ENCODE results near the gene SERPINA4. TPM values are rescaled to one million over a fixed set of nuclear protein-coding genes. Genes with fewer than 3 reads are reported as not detected.

The SERPINA4 gene
- polyA plus RNA-seq, 1 donor from 2014 or later: not detected

- no peaks in the 10 kb centered on the region for H3K27me3 ChIP-seq (ENCODE audit: insufficient read depth, low read depth, low read length)
- no peaks in the 10 kb centered on the region for H3K79me2 ChIP-seq (replicated peaks; ENCODE audit: insufficient read depth, low read length)
- H3K4me2 ChIP-seq (ENCODE audit: low read length): no peak within 1 kb of the TSS
- H3K9me3 ChIP-seq (ENCODE audit: low read length): no peaks in the 10 kb centered on the region
- no peaks in the 10 kb centered on the region for H3K9me2 ChIP-seq (ENCODE audit: insufficient read depth, low read length)
- no peak within 1 kb of the TSS for H3K4me3 ChIP-seq (ENCODE audit: low read length)
- no peak within 1 kb of the TSS for H3K27ac ChIP-seq (ENCODE audit: low read length)
- H4K20me1 ChIP-seq (ENCODE audit: insufficient read depth): no peaks in the 10 kb centered on the region
- H3K9ac ChIP-seq (ENCODE audit: low read length): no peak within 1 kb of the TSS
- no peaks in the 10 kb centered on the region for H3F3A ChIP-seq (ENCODE audit: insufficient read depth, low read length, poor library complexity, severe bottlenecking)
- no peaks in the 10 kb centered on the region for H3K36me3 ChIP-seq (ENCODE audit: insufficient read depth, low read length)
- TF ChIP-seq EZH2 (IDR thresholded peaks at IDR 0.05; ENCODE audit: borderline replicate concordance, insufficient read depth, low read length, poor library complexity, severe bottlenecking) (no peak), TAF1 (IDR thresholded peaks at IDR 0.05; ENCODE audit: low read depth) (no peak), REST (IDR thresholded peaks at IDR 0.05; ENCODE audit: borderline replicate concordance) (no peak), POLR2AphosphoS5 (IDR thresholded peaks at IDR 0.05) (no peak), RAD21 (conservative IDR thresholded peaks at IDR 0.05) (no peak), MXI1 (conservative IDR thresholded peaks at IDR 0.05; ENCODE audit: poor library complexity, severe bottlenecking) (no peak), SMC3 (conservative IDR thresholded peaks at IDR 0.05; ENCODE audit: poor library complexity) (no peak), EP300 (conservative IDR thresholded peaks at IDR 0.05; ENCODE audit: poor library complexity, severe bottlenecking) (no peak)
- TF ChIP-seq, protein P1, sequence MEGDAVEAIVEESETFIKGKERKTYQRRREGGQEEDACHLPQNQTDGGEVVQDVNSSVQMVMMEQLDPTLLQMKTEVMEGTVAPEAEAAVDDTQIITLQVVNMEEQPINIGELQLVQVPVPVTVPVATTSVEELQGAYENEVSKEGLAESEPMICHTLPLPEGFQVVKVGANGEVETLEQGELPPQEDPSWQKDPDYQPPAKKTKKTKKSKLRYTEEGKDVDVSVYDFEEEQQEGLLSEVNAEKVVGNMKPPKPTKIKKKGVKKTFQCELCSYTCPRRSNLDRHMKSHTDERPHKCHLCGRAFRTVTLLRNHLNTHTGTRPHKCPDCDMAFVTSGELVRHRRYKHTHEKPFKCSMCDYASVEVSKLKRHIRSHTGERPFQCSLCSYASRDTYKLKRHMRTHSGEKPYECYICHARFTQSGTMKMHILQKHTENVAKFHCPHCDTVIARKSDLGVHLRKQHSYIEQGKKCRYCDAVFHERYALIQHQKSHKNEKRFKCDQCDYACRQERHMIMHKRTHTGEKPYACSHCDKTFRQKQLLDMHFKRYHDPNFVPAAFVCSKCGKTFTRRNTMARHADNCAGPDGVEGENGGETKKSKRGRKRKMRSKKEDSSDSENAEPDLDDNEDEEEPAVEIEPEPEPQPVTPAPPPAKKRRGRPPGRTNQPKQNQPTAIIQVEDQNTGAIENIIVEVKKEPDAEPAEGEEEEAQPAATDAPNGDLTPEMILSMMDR (IDR thresholded peaks at IDR 0.05; ENCODE audit: poor library complexity, severe bottlenecking): no peak
- no peak within 1 kb of the TSS for H2AFZ ChIP-seq (ENCODE audit: low read depth, low read length)
Observed at GRCh38 chr14:94612174-94612573, 50.9 kb downstream of the SERPINA4 start, which contains the start of gene SERPINA3. SERPINA3 (plus strand) TSS chr14:94612391; CDS start chr14:94614442, 2,051 bp downstream.

DNA sequence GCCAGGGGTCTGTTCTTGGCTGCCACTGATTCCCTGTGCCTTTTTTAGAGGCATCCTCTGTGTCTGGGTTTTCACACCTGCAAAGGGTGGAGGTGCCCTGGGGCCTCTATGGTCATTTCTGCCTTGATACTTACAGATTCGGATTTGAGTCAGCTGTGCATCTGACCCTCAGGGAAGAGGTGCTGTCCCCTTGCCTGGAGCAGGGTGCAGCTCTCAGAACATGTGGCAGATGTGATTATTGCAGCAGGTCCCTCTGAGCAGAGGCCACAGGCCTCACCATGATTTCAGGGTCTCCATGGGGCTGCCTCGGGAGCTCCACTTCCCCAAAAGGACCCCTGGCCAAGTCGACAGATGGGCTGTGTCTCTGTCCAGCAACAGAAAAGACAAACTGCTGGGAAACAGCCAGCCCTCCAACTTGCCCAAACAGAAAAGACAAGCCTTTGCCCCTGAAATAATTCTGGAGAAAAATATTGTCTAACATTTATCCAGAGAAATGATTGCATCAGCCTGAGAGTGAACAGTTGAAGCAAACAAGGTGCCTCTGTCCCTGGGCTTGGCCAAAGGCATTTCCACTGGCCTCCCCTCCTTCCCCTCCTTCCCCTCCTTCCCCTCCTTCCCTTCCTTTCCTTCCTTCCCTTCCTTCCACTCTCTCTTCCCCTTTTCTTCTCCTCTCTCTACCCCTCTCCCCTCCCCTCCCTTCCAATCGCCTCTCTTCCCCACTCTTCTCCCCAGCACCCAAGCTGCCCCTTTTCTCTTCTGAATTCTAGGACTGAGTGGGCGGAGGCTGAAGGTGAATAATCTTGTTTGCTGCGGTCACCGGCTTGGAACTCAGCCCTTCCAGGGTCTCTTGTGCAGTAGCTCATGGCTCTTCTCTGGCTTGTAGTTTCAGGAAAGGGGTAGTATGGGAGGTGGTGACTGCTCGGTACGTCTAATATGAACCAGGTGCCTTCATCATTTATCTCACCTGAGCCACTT, 51.6 kb downstream of the SERPINA4 start:
- H3K9me2 ChIP-seq (ENCODE audit: insufficient read depth, low read length): no peaks in the 10 kb centered on the region
- H3K36me3 ChIP-seq (ENCODE audit: insufficient read depth, low read length): no peaks in the 10 kb centered on the region
- no peaks in the 10 kb centered on the region for H3K79me2 ChIP-seq (replicated peaks; ENCODE audit: insufficient read depth, low read length)
- H3F3A ChIP-seq (ENCODE audit: insufficient read depth, low read length, poor library complexity, severe bottlenecking): no peaks in the 10 kb centered on the region
- H3K27ac ChIP-seq (ENCODE audit: low read length): no peak overlapping the region
- H4K20me1 ChIP-seq (ENCODE audit: insufficient read depth): no peaks in the 10 kb centered on the region
- no peaks in the 10 kb centered on the region for H3K27me3 ChIP-seq (ENCODE audit: insufficient read depth, low read depth, low read length)
- H3K9me3 ChIP-seq (ENCODE audit: low read length): no peaks in the 10 kb centered on the region
- no peak overlapping the region for H2AFZ ChIP-seq (ENCODE audit: low read depth, low read length)
- no peak overlapping the region for H3K4me2 ChIP-seq (ENCODE audit: low read length)
- TF ChIP-seq, protein P1 (IDR thresholded peaks at IDR 0.05; ENCODE audit: poor library complexity, severe bottlenecking): no peak
- no peak for TF ChIP-seq POLR2AphosphoS5 (IDR thresholded peaks at IDR 0.05)
- TF ChIP-seq EP300 (conservative IDR thresholded peaks at IDR 0.05; ENCODE audit: poor library complexity, severe bottlenecking): no peak
- no peak for TF ChIP-seq TAF1 (IDR thresholded peaks at IDR 0.05; ENCODE audit: low read depth)
- no peak for TF ChIP-seq SMC3 (conservative IDR thresholded peaks at IDR 0.05; ENCODE audit: poor library complexity)
- TF ChIP-seq RAD21 (conservative IDR thresholded peaks at IDR 0.05): no peak
- TF ChIP-seq EZH2 (IDR thresholded peaks at IDR 0.05; ENCODE audit: borderline replicate concordance, insufficient read depth, low read length, poor library complexity, severe bottlenecking): no peak
- TF ChIP-seq MXI1 (conservative IDR thresholded peaks at IDR 0.05; ENCODE audit: poor library complexity, severe bottlenecking): no peak
- H3K4me3 ChIP-seq (ENCODE audit: low read length): no peak overlapping the region
- no peak overlapping the region for H3K9ac ChIP-seq (ENCODE audit: low read length)
